HG03108 (cell line): ENCODE results near the gene KRT17.
"Not testable (repeated sequence)": the region's sequence is repeated elsewhere in the genome, so short reads cannot be mapped to it uniquely, and the experiment has no call there.

Experiments used
- ATAC-seq: cut with Tn5 transposase; IDR thresholded peaks from one replicate; pipeline ENCODE4 v1.9.1; 2021; ENCODE audit warnings: moderate library complexity; ENCODE audit not compliant: unreplicated experiment

KRT17 gene

DNA sequence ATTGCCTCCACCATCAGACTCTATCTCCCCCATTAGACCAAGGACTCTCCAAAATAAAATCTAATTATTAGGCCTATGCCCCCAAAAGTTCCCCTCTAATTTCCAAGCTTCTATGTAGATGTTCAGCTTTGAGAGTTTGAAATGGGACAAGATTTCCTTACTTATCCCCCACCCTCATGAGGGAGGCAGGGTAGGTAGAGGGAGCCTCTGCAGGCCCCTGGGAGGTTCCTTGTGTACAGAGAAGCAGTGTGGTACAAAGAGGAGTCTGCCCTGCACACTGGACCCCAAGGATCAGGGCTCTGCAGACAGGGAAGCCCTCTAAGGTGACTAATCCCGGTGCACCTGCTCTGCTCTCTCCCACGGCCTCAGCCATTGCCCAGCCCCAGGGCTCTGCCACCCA, 2.5 kb downstream of the KRT17 start:
- ATAC-seq, result no peak

DNA sequence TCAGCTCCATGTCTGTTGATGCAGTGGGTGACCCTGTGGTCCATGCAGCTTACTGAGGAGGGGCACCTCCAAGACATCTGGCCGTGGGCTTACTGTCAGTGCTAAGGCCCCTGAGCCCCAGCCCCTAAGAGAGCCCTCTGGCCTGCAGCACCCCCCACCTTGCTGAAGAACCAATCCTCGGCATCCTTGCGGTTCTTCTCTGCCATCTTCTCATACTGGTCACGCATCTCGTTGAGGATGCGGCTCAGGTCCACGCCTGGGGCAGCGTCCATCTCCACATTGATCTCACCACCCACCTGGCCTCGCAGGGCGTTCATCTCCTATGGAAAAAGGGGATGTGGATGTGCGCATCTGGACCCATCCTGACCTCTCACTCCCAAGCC, 2.9 kb downstream of the KRT17 start:
- not testable (repeated sequence) for ATAC-seq

DNA sequence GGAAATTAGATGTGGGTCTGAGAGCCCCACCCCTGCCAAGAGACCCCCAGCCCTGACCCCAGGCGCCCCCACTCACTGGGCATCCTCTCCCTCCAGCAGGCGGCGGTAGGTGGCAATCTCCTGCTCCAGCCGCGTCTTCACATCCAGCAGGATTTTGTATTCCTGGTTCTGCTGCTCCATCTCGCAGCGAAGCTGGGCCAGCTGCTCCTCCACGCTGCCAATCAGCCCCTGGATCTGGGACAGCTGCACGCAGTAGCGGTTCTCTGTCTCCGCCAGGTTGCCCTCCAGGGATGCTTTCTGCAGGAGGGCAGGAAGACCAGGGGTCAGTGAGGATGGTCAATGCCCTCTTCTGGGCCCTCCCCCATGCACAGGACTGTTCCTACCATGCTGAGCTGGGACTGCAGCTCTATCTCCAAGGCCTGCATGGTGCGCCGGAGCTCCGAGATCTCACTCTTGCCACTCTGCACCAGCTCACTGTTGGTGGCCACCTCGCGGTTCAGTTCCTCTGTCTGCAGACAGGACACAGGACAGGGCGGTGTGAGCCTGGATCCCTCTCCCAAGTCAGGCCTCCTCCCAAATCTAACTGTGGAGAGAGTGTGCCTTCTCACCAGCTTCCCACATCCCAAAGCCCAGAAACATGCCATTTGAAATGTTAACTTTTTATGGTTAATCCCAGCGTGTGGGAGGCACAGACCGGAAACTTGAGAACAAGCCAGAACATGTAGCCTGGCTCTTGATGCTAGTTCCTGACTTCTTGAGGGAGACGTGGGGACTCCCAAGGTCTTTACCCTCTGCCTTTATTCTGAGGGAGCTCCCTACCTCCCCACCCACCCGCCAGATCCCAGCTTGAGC, 3.6 kb downstream of the KRT17 start:
- ATAC-seq, result no peak

DNA sequence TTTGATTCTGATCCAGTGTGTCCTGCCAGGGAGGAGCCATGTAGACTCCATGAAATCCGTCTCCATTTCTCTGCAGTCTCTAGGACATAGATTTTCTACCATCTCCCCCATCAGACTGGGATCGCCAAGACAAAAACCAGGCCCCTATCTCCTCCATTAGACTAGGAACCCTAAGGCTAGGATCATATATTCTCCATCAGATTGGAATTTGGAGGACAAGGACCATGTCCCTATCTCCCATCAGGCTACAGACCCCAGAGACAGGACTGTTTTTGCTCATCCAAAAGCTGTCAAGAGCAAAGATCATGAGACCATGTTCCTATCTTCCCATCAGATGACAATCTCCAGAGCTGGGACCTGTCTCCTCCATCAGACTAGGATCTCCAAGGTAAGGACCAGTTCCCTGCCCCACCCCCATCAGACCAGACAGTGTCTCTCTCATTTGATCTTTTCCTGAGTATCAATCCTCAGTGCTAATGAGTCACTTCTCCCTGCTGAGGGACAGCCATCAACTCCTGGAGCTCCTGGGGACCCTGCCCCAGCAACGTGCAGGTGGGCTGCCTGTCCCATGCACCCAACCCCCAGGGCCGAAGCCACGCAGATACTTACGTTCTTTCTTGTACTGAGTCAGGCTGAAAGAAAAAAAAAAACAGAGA, 4.3 kb downstream of the KRT17 start:
- not testable (repeated sequence) for ATAC-seq

DNA sequence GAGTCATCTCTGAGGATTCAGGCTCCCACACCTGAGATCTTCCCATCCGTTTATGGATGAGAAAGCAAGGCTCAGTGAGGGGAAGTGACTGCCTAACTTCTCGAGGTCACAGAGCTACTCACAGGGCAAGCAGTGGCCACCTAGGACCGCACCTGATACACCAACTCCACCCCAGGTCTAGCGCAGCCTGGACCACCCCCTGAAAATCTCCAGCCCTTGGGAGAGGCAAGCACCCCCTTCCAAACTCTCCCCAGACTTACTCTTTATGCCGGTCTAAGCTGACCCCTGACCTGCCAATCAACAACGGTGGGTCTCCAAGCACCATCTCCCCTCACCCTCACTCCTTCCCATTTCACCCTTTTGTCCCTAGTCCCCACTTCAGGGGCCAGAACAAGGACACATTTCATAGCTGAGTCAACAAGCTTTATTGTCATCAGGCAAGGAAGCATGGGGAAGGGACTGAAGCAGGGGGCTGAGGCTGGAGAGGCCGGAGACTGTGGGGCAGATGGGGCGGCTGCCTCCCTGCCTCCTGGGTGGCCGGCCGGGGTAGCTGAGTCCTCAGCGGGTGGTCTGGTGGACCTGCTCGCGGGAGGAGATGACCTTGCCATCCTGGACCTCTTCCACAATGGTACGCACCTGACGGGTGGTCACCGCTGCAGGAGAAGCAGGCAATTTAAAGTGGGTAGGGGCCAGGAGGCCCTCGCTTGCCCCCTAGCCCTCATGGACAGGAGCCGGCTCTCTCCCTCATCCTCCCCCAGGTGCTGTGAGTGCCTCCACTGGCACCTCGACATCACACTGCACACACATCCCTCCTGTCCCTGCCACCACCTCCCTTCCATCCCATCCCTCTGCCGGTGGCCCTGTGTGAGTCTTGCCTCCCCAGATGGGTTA, 5.1 kb downstream of the KRT17 start:
- ATAC-seq, result no peak

DNA sequence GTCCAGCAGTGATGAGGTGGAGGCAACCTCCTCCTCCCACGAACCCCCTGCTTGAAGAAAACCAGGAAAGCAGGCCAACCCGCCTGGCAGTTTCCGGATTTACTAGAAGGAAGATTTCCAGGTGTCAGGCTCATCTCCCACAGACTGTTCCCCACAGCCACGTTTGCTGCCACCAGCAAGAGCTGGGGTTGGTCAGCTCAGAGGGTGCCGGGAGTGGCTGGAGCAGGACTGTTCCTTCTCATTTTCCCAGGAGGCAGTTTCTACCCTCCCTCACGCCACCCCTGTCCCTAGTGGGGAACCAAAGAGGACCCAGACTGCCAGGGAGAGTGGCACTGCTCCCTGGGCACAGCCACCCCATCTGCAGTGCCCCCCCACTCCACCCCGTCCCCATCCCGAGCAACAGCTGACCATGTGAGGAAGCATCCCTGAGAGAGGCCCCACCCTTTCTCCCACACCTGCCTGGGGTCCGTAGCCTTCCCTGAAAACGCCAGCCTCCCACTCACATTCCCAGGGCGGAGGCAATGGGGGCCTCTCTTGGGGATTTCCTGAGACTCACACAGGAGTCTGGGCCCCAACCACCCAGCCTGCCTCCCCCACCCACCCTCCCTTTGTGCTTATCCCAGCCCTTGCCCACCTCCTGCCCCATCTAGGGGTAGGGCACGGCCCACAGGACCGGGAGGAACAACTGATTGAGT, 5.9 kb downstream of the KRT17 start:
- ATAC-seq, result no peak

DNA sequence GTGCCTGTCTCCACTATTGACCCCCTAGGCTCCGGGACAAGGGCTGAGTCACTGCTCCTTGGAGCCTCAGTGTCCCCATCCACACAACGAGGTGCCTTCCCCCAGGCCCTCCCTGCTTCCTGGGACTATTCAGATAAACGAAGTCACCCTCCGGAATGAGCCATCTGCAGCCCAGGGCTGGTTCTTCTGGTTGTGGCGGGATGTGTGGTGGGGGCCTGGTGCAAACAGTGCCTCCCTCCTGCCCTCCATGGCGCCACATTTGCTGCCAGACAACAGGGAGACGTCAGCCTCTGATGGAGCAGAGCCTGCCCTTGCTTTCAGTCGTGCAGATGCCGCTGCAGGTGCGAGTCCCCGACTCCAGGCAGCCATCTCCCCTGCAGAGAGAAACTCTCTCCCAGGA, 6.7 kb downstream of the KRT17 start:
- no peak for ATAC-seq

DNA sequence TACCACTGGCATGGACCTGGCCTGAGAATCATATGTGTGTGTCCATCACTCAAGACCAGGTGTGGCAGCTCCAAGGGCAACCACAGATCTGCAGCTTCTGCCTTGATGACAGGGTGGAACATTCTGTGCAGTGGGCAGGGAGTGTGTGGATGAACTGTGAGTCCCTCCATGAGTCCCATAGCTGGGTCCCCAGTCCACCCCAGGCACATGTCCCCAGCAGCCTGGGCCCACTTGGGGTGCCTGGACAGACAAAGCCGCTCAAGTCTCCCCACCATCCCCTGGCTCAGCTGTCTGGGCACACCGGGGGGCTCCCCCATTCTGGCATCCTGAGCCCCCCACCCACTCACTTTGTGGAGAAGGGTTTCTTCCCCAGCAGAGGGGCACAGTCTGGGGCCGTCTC, 7.2 kb downstream of the KRT17 start:
- ATAC-seq, result no peak

DNA sequence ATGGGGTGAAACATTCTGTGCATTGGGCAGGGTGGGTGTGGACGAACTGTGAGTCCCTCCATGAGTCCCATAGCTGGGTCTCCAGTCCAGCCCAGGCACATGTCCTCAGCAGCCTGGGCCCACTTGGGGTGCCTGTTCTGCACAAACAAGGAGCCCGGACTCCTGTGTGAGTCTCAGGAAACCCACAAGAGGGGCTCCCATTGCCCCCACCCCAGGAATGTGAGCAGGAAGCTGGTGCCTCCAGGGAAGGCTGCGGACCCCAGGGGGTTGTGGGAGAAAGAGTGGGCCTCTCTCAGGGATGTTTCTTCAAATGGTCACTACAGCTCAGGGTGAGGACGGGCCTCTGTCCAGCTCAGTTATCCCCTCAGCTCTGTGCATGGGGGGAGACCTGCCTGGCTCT, 7.9 kb downstream of the KRT17 start:
- not testable (repeated sequence) for ATAC-seq

DNA sequence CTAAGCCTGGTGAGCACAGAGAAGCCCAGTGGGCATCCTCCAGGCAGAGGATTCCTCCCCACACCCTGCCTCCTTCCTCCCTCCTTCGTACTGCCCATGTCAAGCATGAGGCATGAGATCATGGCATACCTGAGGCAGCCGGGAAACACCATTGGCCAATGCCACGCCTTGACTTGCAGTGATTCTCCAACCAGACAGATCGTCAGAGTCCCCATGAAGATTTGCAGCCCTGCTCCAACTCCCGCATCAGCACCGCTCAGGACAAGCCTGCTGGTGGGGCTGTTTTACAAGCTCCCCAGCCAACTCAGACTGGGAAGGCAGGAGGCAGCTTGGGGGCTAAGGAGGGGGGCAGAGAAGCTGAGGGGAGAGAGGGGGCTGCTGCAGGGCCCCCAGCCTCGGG, 8.9 kb downstream of the KRT17 start:
- ATAC-seq, result no peak

DNA sequence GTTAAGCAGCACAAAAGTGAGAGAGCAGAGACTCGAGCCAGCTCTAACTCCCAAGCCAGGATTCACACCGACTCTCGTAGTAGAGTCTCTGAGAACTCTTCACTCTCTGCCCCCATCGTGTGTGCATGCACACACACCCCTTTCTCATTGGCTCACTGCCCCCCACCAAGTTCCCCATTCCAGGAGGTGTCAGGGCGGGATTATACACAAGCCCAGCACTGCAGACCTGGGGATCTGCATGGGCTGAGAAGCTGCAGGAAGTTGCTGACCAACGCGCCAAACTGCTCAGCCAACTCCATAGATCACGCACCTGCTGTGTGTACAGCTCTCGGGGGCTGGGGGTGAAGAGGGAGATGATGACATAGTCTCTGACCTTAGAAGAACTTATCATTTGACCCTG, 9.6 kb downstream of the KRT17 start:
- not testable (repeated sequence) for ATAC-seq

DNA sequence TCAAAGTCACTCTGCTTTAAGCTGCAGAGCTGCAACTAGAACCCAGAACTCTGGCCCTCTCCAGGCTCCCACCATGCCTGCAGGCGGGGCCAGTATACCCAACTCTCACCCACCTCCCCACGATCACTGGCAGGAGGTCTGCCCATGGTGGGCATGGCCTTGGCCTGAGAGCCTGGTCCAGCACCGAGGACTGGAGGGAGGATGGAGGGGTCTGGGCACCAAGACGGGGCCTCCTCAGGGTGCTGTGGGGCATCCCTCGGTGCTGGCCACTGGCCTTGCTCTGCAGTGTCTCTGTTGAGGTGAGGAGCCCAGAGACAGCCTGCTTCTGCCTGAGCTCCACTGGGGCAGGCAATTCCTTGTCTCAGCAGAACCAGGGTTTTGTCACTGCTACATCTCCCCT, 10.3 kb downstream of the KRT17 start:
- ATAC-seq, result no peak

DNA sequence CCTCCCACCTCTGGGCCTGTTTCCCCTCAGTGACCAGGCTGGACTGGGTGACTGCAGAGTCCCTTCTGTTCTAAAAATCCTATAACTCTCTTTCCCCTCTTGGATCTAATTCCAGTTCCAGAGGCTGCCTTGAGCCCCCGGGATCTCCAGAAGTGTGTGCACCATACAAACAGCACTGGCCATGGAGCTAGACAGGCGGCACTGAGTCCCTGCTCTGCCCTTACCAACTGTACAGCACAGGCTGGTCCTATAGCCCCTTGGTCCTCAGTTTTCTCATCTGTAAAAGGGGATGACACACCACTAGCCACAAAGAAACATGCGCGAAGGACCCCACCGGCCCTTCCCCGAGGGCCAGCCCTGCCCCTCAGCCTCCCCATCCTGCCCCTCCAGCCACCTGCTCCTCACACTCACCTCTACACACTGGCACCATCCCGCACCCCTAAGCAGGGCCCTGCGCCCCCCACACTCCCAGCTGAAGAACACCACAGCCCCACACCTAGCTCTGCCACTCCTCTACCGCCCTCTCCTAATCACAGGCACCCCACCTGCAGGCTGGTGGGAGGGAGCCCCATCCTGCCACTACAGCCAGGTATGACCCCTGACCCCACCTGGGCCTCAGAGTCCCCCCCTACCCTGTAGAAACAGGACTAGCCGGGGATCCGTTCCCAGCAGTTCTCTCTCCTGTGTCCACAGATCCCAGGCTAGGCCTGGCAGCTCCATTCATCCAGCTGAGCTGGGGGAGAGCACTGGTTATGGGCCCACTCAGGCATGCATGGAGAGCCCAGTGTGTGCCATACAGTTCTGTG, 10.9 kb downstream of the KRT17 start:
- no peak for ATAC-seq

DNA sequence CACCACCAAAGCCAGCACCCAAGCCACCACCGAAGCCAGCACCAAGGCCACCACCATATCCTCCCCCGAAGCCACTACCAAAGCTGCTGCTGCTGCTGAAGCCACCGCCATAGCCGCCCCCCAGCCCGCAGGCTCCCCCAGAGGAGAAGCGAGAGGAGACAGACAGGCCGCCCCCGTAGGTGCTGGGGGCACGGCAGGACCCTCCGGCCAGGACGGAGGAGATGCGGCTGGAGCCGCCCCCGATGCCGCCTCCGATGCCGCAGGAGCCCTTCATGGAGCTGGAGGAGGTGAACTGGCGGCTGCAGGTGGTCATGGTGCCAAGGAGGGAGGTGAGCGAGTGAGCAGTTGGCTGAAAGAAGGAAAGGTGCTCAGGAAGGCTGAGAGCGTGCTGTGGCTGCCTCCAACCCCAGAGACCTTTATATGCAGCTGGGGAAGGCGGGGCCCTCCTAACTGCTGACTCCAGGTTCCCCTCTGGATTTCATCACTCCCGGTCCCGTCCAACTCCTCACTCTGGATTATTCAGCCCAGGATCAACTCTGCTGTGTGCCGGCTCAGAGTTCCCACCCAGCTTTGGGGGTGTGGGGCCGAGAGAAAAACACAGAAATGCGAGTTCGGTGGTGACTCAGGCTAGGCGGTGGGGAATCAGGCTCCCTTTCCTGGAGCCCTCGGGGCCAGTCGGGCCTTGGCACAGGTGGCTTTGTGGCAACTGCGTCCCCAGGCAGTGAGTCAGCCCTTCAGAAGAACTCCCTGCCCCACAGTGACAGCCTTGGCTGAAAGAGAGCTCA, 11.8 kb downstream of the KRT17 start, which contains the start of gene KRT16:
KRT16 (minus strand) TSS at position 392 of the 785 bp plus-strand sequence; CDS start at position 313, 79 bp downstream.
- not testable (repeated sequence) for ATAC-seq

DNA sequence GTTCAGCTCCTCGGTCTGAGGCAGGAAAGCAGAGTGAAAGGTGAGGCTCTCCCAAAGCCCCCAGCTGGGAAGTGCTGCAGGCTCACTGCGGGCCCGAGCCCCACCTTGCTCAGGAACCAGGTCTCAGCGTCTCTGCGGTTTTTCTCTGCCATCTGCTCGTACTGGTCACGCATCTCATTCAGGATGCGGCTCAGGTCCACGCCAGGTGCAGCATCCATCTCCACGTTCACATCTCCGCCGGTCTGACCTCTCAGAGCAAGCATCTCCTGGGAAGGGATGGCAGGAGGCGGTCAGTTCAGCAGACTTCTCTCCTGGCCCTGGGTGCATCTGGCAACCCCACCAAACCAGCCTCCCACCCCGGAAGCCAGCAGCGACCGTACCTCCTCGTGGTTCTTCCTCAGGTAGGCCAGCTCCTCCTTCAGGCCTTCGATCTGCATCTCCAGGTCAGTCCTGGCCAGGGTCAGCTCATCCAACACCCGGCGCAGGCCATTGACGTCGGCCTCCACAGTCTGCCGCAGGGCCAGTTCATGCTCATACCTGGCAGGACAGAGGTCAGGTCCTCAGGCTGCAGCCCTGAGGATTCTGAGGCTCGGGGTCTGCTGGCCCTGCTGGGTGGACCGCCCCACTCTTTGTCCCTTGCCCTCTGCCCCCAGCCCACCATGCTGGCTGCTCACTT, 13.3 kb downstream of the KRT17 start:
- no peak for ATAC-seq

DNA sequence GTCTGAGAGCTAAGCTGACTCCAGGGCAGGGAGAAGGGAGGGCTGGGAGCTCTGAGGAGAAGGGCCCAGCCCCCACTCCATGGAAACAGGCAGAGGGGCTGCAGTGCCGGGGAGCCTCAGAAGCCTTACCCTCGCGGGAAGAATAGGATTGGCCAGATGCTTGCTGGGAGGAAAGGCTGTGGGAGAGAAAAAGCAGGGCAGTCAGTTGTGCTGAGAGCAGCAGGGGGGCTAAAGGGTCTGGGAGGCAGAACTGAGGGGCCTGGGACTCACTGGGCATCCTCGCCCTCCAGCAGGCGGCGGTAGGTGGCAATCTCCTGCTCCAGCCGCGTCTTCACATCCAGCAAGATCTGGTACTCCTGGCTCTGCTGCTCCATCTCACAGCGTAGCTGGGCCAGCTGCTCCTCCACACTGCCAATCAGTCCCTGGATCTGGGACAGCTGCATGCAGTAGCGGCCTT, 14.3 kb downstream of the KRT17 start:
- not testable (repeated sequence) for ATAC-seq

DNA sequence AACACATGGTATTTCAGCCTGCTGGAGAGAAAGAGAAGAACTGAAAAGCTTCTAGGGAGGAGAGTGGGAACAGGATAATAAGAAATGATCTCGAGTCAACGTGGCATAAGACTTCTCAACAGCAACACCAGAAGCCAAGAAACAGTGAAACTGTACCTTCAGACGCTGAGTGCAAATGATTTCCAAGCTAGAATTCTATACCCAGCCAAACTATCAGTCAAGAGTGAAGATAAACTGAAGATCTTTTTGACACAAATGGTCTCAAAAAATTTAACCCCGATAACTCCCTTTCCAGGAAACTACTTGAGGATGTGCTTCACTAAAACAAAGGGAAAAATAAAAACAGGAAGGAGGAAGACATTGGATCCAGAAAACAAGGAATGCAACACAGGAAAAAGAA, 17.4 kb downstream of the KRT17 start:
- ATAC-seq, result not testable (repeated sequence)

DNA sequence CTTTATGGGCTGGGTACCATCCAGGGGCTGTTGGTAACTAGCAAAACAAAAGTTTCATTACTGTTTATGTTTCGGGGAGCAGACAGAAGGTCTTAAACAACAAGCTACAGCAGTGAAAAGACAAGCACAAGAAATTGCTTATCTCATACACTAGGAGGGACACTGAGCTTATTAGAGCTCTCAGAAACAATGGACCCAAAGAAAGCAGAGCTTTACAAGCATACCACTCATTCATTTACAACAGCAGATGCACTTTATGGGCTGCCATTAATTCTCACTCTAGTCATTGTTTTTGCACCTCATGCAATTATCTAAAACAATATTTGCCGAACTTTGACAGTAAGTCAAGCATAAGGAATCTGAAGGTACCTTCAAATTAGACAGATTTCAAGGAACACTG, 21.9 kb downstream of the KRT17 start:
- ATAC-seq, result no peak
